Cardiac fibroblast (primary cell): ENCODE results near the gene DIP2A.
"Not testable (repeated sequence)": the region's sequence is repeated elsewhere in the genome, so short reads cannot be mapped to it uniquely, and the experiment has no call there.

Source experiments
- DNase-seq, 2 donors: peaks; one replicate each; pipeline versions ENCODE4 v3.0.0 to v3.0.0-alpha.2; 2010; ENCODE audit warnings: low read depth in 2 of 2
- H3K4me3 ChIP-seq, 2 donors: replicated peaks in 1 of 2; 1 replicate in 1 of 2; 2 replicates in 1 of 2; pipeline ENCODE4 v1.5.1; 2011; ENCODE audit warnings: low read depth in 2 of 2, low read length in 2 of 2, mild to moderate bottlenecking in 2 of 2, moderate library complexity in 1 of 2
- TF ChIP-seq, protein P1 (sequence below): IDR thresholded peaks from one replicate; pipeline ENCODE4 v1.5.1; 2011; ENCODE audit warnings: low read depth, mild to moderate bottlenecking, low read length, inconsistent platforms

DIP2A gene

GRCh38 chr21:46456750-46457149 is 1.9 kb upstream of the DIP2A start:
- DNase-seq: no peak
- H3K4me3 ChIP-seq: no peak overlapping the region
- TF ChIP-seq, protein P1, sequence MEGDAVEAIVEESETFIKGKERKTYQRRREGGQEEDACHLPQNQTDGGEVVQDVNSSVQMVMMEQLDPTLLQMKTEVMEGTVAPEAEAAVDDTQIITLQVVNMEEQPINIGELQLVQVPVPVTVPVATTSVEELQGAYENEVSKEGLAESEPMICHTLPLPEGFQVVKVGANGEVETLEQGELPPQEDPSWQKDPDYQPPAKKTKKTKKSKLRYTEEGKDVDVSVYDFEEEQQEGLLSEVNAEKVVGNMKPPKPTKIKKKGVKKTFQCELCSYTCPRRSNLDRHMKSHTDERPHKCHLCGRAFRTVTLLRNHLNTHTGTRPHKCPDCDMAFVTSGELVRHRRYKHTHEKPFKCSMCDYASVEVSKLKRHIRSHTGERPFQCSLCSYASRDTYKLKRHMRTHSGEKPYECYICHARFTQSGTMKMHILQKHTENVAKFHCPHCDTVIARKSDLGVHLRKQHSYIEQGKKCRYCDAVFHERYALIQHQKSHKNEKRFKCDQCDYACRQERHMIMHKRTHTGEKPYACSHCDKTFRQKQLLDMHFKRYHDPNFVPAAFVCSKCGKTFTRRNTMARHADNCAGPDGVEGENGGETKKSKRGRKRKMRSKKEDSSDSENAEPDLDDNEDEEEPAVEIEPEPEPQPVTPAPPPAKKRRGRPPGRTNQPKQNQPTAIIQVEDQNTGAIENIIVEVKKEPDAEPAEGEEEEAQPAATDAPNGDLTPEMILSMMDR: no peak

- DNase-seq: peak; percentile 49 to 56
- H3K4me3 ChIP-seq: peak overlapping the region; percentile 80 to 81
- TF ChIP-seq, protein P1: no peak
These were observed 833 bp upstream of the DIP2A start for GRCh38 chr21:46457801-46458314.

DNA sequence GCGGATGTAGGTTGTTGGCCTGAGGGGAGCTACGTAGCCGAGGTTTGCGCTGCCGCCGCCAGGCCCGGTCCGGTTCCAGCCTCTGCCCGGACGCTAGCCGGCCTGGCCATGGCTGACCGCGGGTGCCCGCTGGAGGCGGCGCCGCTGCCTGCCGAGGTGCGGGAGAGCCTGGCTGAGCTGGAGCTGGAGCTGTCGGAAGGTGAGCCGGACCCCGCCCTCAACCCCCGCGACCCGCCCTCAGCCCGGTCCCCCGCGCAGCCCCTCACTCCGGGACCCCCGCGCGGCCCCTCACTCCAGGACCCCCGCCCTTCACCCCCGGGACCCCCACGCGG is 299 bp downstream of the DIP2A start:
- TF ChIP-seq, protein P1: no peak
- peak overlapping the region; percentile 66 to 82 for H3K4me3 ChIP-seq
- DNase-seq: no peak

DNA sequence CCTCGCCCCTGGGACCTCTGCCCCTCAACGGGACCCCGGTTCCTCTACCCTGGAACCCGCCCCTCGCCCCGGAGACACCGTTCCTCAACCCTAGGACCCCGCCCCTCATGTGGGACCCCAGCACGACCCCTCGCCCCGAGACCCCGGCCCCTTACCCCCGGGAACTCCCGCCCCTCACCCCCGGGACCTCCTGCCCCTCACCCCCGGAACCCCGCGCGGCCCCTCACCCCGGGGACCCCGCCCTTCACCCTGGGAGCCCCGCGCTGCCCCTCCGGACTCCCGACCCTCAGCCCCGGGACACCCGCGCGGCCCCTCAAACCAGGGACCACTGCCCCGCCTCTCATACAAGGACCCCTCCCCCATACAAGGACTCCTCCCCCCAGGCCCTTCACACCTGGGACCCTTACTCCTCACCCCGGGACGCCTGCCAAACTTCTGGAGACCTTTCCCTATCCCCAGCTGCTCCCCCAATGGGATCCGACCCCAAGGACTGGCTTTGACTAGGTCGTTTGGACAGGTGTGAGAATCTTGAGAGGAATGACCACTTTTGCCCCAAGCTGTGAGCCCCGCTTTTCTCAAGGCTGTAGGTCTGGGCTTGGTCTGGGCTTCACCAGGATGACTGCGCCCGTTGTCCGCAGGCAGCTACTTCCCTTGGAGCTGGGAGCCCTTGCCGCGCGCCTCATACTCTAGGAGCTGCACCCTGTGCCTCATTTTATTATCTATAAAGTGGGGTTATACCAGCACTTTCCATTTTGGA is 843 bp downstream of the DIP2A start:
- peak; percentile 53 to 56 for DNase-seq
- H3K4me3 ChIP-seq: peak overlapping the region; percentile 66 to 82
- TF ChIP-seq, protein P1: no peak

GRCh38 chr21:46461909-46462308 is 3.2 kb downstream of the DIP2A start:
- DNase-seq: no peak
- TF ChIP-seq, protein P1: no peak
- no peak overlapping the region for H3K4me3 ChIP-seq

GRCh38 chr21:46465153-46465552 is 6.5 kb downstream of the DIP2A start:
- DNase-seq, H3K4me3 ChIP-seq: not testable (repeated sequence)

- TF ChIP-seq, protein P1: no peak
- no peak for DNase-seq
- no peak overlapping the region for H3K4me3 ChIP-seq
These were observed 7.0 kb downstream of the DIP2A start for GRCh38 chr21:46465651-46466050.
